ENCODE results near the gene TANGO2. TPM values are rescaled to one million over a fixed set of nuclear protein-coding genes. Genes with fewer than 3 reads are reported as not detected.

The TANGO2 gene
- total and polyA plus RNA-seq, 4 donors: 20.7 to 48.8 (median 34.1) TPM

DNA sequence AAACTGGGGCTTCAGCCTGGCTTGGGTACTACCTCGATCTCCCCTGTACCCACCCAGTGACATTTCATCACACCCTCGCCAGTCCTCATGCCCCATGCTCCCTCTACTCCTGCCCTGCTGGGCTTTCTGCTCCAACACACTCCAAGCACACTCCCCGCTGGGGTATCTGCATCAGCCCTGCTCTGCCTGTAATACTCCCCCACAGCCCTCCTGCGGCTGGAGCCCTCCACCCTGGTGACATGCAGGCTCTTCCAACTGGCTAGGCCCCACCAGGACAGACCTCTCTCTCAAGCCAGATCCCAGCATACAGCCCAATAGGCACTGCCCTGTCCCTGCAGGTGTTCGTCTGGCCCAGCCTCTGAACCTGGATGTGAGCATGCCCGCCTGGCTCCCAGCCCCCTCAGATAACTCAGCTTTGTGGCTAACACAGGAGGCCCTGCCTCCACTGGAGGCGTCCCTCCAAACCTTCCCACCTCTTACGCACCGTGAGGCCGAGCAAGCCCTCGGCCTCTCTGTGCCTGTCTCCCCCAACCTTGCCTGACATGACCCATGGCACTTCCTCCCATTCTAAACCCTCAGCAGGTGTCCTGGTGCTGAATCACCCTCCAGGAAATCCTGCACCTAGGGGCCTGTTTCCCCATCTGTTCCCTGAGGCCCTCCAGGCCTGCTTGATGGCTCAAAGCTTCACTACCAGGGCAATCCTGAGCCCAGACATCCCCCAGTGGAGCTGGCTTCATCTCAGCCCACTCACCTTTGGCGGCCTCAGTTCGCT lies 45.8 kb upstream of the TANGO2 start:
- peaks cover 0 to 8% (median 3%) of the 10 kb centered on the region in 5 donors for H3K4me1 ChIP-seq (ENCODE audit: control insufficient read depth in 5 of 5, insufficient read depth in 5 of 5, low read length in 5 of 5)
- no peak overlapping the region for H3K27ac ChIP-seq (ENCODE audit: low read depth in 1 of 2, low read length in 1 of 2)
- no peak for ATAC-seq (ENCODE audit: insufficient read depth, low FRiP score)
- no peak overlapping the region for H3K4me3 ChIP-seq
- no peaks in the 10 kb centered on the region for H3K27me3 ChIP-seq (ENCODE audit: control insufficient read depth in 3 of 3, insufficient read depth in 3 of 3, low read length in 2 of 3)
- TF ChIP-seq, protein P1, sequence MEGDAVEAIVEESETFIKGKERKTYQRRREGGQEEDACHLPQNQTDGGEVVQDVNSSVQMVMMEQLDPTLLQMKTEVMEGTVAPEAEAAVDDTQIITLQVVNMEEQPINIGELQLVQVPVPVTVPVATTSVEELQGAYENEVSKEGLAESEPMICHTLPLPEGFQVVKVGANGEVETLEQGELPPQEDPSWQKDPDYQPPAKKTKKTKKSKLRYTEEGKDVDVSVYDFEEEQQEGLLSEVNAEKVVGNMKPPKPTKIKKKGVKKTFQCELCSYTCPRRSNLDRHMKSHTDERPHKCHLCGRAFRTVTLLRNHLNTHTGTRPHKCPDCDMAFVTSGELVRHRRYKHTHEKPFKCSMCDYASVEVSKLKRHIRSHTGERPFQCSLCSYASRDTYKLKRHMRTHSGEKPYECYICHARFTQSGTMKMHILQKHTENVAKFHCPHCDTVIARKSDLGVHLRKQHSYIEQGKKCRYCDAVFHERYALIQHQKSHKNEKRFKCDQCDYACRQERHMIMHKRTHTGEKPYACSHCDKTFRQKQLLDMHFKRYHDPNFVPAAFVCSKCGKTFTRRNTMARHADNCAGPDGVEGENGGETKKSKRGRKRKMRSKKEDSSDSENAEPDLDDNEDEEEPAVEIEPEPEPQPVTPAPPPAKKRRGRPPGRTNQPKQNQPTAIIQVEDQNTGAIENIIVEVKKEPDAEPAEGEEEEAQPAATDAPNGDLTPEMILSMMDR (IDR thresholded peaks at IDR 0.05; ENCODE audit: control extremely low read depth, extremely low read depth): no peak
- 49 to 65% methylated on average over 13 of the region's 13 CpGs for WGBS, 2 donors
- no peak for DNase-seq
- H3K9me3 ChIP-seq (ENCODE audit: control insufficient read depth in 4 of 4, insufficient read depth in 3 of 4, low read length in 3 of 4): no peaks in the 10 kb centered on the region
- no peak overlapping the region for H3K9ac ChIP-seq (ENCODE audit: insufficient read depth in 1 of 2, low read length in 2 of 2)
- peaks cover 0 to 16% (median 6%) of the 10 kb centered on the region in 4 donors for H3K36me3 ChIP-seq (ENCODE audit: control insufficient read depth in 4 of 4, insufficient read depth in 4 of 4, low read length in 4 of 4)

DNA sequence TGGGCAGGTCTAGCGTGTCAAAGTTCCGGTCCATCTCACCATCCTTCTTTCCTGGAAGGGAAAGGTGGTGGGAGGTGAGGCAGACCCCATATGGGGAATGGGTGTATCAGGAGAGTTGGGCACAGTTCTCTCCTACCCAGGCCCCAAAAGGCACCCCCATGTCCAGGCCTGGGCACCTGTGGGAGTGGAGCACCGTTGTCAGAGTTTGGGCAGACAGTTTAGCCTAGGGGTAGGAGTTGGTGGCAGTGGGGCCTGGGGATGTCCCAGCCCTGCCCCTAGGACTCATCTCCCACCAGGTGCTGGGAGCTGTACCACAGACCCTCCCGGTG lies 45.2 kb upstream of the TANGO2 start:
- H3K27ac ChIP-seq (ENCODE audit: low read depth in 1 of 2, low read length in 1 of 2): no peak overlapping the region
- H3K9ac ChIP-seq (ENCODE audit: insufficient read depth in 1 of 2, low read length in 2 of 2): no peak overlapping the region
- H3K27me3 ChIP-seq (ENCODE audit: control insufficient read depth in 3 of 3, insufficient read depth in 3 of 3, low read length in 2 of 3): no peaks in the 10 kb centered on the region
- no peak overlapping the region for H3K4me3 ChIP-seq
- DNase-seq: no peak
- H3K4me1 ChIP-seq (ENCODE audit: control insufficient read depth in 5 of 5, insufficient read depth in 5 of 5, low read length in 5 of 5): peaks cover 0 to 7% (median 2%) of the 10 kb centered on the region in 5 donors
- 74 to 81% methylated on average over 4 of the region's 4 CpGs for WGBS, 2 donors
- no peak for ATAC-seq (ENCODE audit: insufficient read depth, low FRiP score)
- peaks cover 0 to 16% (median 7%) of the 10 kb centered on the region in 4 donors for H3K36me3 ChIP-seq (ENCODE audit: control insufficient read depth in 4 of 4, insufficient read depth in 4 of 4, low read length in 4 of 4)
- H3K9me3 ChIP-seq (ENCODE audit: control insufficient read depth in 4 of 4, insufficient read depth in 3 of 4, low read length in 3 of 4): no peaks in the 10 kb centered on the region
- TF ChIP-seq, protein P1 (IDR thresholded peaks at IDR 0.05; ENCODE audit: control extremely low read depth, extremely low read depth): no peak

DNA sequence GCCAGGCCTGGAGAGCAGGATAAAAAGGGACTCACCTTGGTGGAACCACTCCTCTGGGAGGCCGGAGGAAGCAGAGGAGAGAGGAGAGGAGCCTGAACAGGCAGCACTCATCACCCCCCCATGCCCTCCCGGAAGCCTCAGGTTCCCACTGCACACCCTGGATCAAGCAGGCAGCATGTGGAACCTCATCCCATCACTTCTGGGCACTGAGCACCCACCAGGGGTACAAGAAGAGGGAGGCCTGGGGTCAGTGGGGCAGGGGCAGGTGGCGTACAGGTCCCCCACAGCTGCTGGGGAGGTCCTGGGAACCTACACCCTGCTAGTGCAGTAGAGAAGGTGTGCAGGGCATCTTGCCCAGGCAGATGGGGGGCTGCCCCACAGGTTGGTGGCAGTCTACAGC lies 44.2 kb upstream of the TANGO2 start:
- Histone ChIP-seq H3K4me1 (ENCODE audit: control insufficient read depth in 5 of 5, insufficient read depth in 5 of 5, low read length in 5 of 5) (no peaks in the 10 kb centered on the region), H3K27ac (ENCODE audit: low read depth in 1 of 2, low read length in 1 of 2) (no peak overlapping the region), H3K27me3 (ENCODE audit: control insufficient read depth in 3 of 3, insufficient read depth in 3 of 3, low read length in 2 of 3) (no peaks in the 10 kb centered on the region), H3K4me3 (no peak overlapping the region), H3K9ac (ENCODE audit: insufficient read depth in 1 of 2, low read length in 2 of 2) (no peak overlapping the region), H3K36me3 (ENCODE audit: control insufficient read depth in 4 of 4, insufficient read depth in 4 of 4, low read length in 4 of 4) (peaks cover 0 to 14% (median 6%) of the 10 kb centered on the region in 4 donors), H3K9me3 (ENCODE audit: control insufficient read depth in 4 of 4, insufficient read depth in 3 of 4, low read length in 3 of 4) (no peaks in the 10 kb centered on the region)
- TF ChIP-seq, protein P1 (IDR thresholded peaks at IDR 0.05; ENCODE audit: control extremely low read depth, extremely low read depth): no peak
- DNase-seq (no peak), ATAC-seq (ENCODE audit: insufficient read depth, low FRiP score) (no peak)
- 83 to 94% methylated on average over 3 of the region's 3 CpGs for whole genome bisulfite sequencing, 2 donors
